CD14-positive monocyte (primary cell): ENCODE measurements around the gene PAX8. TPM values are rescaled to one million over a fixed set of nuclear protein-coding genes. Genes with fewer than 3 reads are reported as not detected.
"Not testable (repeated sequence)": the region's sequence is repeated elsewhere in the genome, so short reads cannot be mapped to it uniquely, and the experiment has no call there.

ENCODE experiments used
- DNase-seq, 3 donors: peaks; one replicate each; pipeline ENCODE4 v3.0.0-alpha.2; 2011 to 2022
- H2AFZ ChIP-seq: 2 replicates; pipeline ENCODE4 v1.6.0; 2012; ENCODE audit warnings: mild to moderate bottlenecking, low read depth, low read length, inconsistent platforms; ENCODE audit not compliant: insufficient read depth, poor library complexity, severe bottlenecking
- H3K27ac ChIP-seq, 2 donors: 1 replicate in 1 of 2; 2 replicates in 1 of 2; pipeline ENCODE4 v1.5.1; 2012 to 2013; ENCODE audit warnings: low read length in 2 of 2, control low read depth in 1 of 2, inconsistent platforms in 1 of 2, low read depth in 1 of 2, mild to moderate bottlenecking in 1 of 2
- H3K27me3 ChIP-seq, 2 donors: one replicate each; pipeline versions ENCODE4 v1.6.0 to v1.6.1; 2011 to 2013; ENCODE audit warnings: low read length in 2 of 2; ENCODE audit not compliant: control insufficient read depth in 2 of 2, insufficient read depth in 2 of 2
- H3K36me3 ChIP-seq, 2 donors: replicated peaks in 1 of 2; 1 replicate in 1 of 2; 2 replicates in 1 of 2; pipeline versions ENCODE4 v1.5.1 to v1.6.1; 2012 to 2013; ENCODE audit warnings: low read length in 2 of 2, control low read depth in 1 of 2, inconsistent platforms in 1 of 2, mild to moderate bottlenecking in 1 of 2; ENCODE audit not compliant: insufficient read depth in 2 of 2, control insufficient read depth in 1 of 2
- H3K4me1 ChIP-seq, 2 donors: 1 replicate in 1 of 2; 2 replicates in 1 of 2; pipeline versions ENCODE4 v1.5.1 to v1.6.1; 2012 to 2013; ENCODE audit warnings: low read length in 2 of 2, control low read depth in 1 of 2, inconsistent platforms in 1 of 2, mild to moderate bottlenecking in 1 of 2, moderate library complexity in 1 of 2; ENCODE audit not compliant: insufficient read depth in 2 of 2, control insufficient read depth in 1 of 2
- H3K4me2 ChIP-seq: replicated peaks from 2 replicates; pipeline ENCODE3; 2012; ENCODE audit warnings: low read length, moderate library complexity, mild to moderate bottlenecking; ENCODE audit not compliant: poor library complexity, severe bottlenecking; ENCODE audit errors: extremely low read depth
- H3K4me3 ChIP-seq, 3 experiments: fragments of 200-600 bp in 1 of 3; sonication (generic) in 1 of 3; replicated peaks in 1 of 3; 1 replicate in 2 of 3; 2 replicates in 1 of 3; pipeline ENCODE4 v1.5.1; 2011 to 2013; ENCODE audit warnings: low read length in 3 of 3, mild to moderate bottlenecking in 3 of 3, control low read depth in 2 of 3, low read depth in 2 of 3, inconsistent platforms in 1 of 3, moderate library complexity in 1 of 3
- H3K79me2 ChIP-seq: 2 replicates; pipeline ENCODE4 v1.6.0; 2012; ENCODE audit warnings: mild to moderate bottlenecking, control low read depth, inconsistent platforms, low read length, moderate library complexity; ENCODE audit not compliant: insufficient read depth
- H3K9ac ChIP-seq: 2 replicates; pipeline ENCODE4 v1.6.0; 2017; ENCODE audit warnings: low read length, mild to moderate bottlenecking; ENCODE audit not compliant: insufficient read depth, poor library complexity, severe bottlenecking
- H3K9me3 ChIP-seq, 2 donors: replicated peaks in 1 of 2; 1 replicate in 1 of 2; 2 replicates in 1 of 2; pipeline versions ENCODE4 v1.5.1 to v1.6.1; 2012 to 2013; ENCODE audit warnings: low read length in 2 of 2, control low read depth in 1 of 2; ENCODE audit not compliant: control insufficient read depth in 1 of 2, insufficient read depth in 1 of 2
- H4K20me1 ChIP-seq: 2 replicates; pipeline ENCODE4 v1.6.0; 2012; ENCODE audit warnings: mild to moderate bottlenecking, low read length, control low read depth, moderate library complexity; ENCODE audit not compliant: insufficient read depth
- H3K27ac Mint-ChIP-seq, 7 donors: one replicate each; pipeline ENCODE4 v1.8.0; 2020; ENCODE audit warnings: mild to moderate bottlenecking in 7 of 7, mixed read lengths in 7 of 7, moderate library complexity in 6 of 7, inconsistent platforms in 2 of 7
- H3K27me3 Mint-ChIP-seq, 3 donors: one replicate each; pipeline ENCODE4 v1.8.0; 2021 to 2022; ENCODE audit warnings: low read depth in 3 of 3, mild to moderate bottlenecking in 3 of 3, mixed read lengths in 3 of 3, moderate library complexity in 3 of 3, inconsistent platforms in 1 of 3
- H3K36me3 Mint-ChIP-seq, 2 donors: one replicate each; pipeline ENCODE4 v1.8.0; 2020; ENCODE audit warnings: mixed read lengths in 2 of 2, inconsistent platforms in 1 of 2, mild to moderate bottlenecking in 1 of 2
- H3K4me1 Mint-ChIP-seq: one replicate; pipeline ENCODE4 v1.8.0; 2020; ENCODE audit warnings: mild to moderate bottlenecking, mixed read lengths
- H3K4me3 Mint-ChIP-seq, 2 donors: one replicate each; pipeline ENCODE4 v1.8.0; 2020; ENCODE audit warnings: mild to moderate bottlenecking in 2 of 2, mixed read lengths in 2 of 2, moderate library complexity in 1 of 2
- H3K9me3 Mint-ChIP-seq, 7 donors: one replicate each; pipeline ENCODE4 v1.8.0; 2020 to 2022; ENCODE audit warnings: mixed read lengths in 7 of 7, mild to moderate bottlenecking in 6 of 7, moderate library complexity in 6 of 7, inconsistent platforms in 2 of 7
- CTCF ChIP-seq: fragments of 200-600 bp; IDR thresholded peaks from one replicate; pipeline ENCODE4 v1.8.0; 2022; ENCODE audit warnings: antibody characterized with exemption, mild to moderate bottlenecking
- WGBS: methylation state at CpG from one replicate; pipeline ENCODE4 v1.1.5; 2013; ENCODE audit warnings: missing lambda C conversion rate; ENCODE audit not compliant: insufficient coverage; 5-methylcytosine and 5-hydroxymethylcytosine counted together
- intact Hi-C, 2 donors: fragments of 100-400 bp; cut with micrococcal nuclease; formaldehyde crosslinking; loops; one replicate each; pipeline versions ENCODE4 v1.15.0 to v1.15.1; 2023
- polyA plus RNA-seq, 3 donors: library from polyadenylated mRNA; depleted of rRNA in 1 of 3; unstranded in 2 of 3; stranded (reverse) in 1 of 3; fragments of 300-500 nt in 2 of 3; fragments of >200 nt in 1 of 3; fragmentation: Illumina TruSeq in 2 of 3; gene quantifications; 1 replicate in 2 of 3; 2 replicates in 1 of 3; pipeline ENCODE4 v1.2.3, GENCODE V29; 2012 to 2021

PAX8 gene
- polyA plus RNA-seq, 3 donors = 0.26 to 0.47 (median 0.36) TPM

DNA sequence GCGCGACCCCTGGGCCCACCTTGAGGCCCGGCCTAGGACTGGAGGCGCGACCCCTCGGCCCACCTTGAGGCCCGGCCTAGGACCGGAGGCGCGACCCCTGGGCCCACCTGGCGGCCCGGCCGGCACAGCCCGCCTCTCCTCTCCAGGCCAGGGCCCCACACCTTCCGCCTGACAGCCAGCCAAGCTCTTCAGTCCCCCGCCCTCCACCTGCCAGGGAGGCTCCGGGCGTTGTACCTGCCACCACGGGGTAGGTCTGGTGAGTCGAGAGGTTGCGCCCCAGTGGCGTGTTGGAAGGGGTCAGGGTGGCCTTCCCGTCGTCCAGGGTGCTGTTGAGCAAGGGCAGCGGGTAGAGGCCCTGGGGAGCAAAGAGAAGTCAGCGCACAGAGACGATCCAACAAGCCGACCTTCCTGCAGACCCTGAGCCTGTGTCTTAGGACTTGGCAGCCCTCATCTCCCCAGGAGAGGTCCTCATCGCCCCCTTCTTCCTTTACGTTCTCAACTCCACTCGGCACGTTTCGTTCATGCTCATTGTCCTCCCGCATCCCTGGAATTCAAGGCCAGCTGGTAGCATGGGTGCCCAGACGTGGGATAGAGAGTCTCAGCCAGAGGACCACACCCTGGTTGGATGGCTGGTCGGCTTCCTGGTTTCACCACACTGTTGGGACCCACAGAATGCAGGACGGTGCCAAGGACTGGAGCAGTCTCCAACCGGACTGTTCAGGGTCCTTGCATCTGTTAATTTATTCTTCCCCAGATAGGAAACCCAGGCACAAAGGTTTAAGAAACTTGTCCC is 42.2 kb downstream of the PAX8 start:
- no peak for DNase-seq
- H3K27me3 ChIP-seq = no peaks in the 10 kb centered on the region
- peaks cover 0 to 3% of the 10 kb centered on the region in 2 donors for H3K9me3 ChIP-seq
- H3K36me3 Mint-ChIP-seq = peaks cover 7 to 12% of the 10 kb centered on the region in 2 donors
- peaks cover 0 to 7% (median 2%) of the 10 kb centered on the region in 7 donors for H3K9me3 Mint-ChIP-seq
- H3K36me3 ChIP-seq = no peaks in the 10 kb centered on the region
- peak overlapping the region in 1 of 2 donors; percentile 77 for H3K4me3 Mint-ChIP-seq
- peaks cover 61% of the 10 kb centered on the region for H3K4me1 Mint-ChIP-seq
- H3K4me3 ChIP-seq = peak overlapping the region in 1 of 3 experiments; percentile 10
- H3K4me2 ChIP-seq = peak overlapping the region; percentile 13
- H3K9ac ChIP-seq = no peak overlapping the region
- peak overlapping the region in 1 of 2 donors; percentile 10 for H3K27ac ChIP-seq
- no peaks in the 10 kb centered on the region for H3K79me2 ChIP-seq
- H3K4me1 ChIP-seq = peaks cover 29 to 30% of the 10 kb centered on the region in 2 donors
- H3K27ac Mint-ChIP-seq = peak overlapping the region in 3 of 7 donors; percentile 76 to 90 (median 87)
- intact Hi-C loops = no loop called here
- H2AFZ ChIP-seq = no peak overlapping the region
- peaks cover 0 to 4% (median 2%) of the 10 kb centered on the region in 3 donors for H3K27me3 Mint-ChIP-seq
- TF ChIP-seq CTCF = no peak
- WGBS = 84% methylated on average over 29 of the region's 38 CpGs
- H4K20me1 ChIP-seq = no peaks in the 10 kb centered on the region

GRCh38 chr2:113235347-113236226 is 43.1 kb downstream of the PAX8 start:
- H3K79me2 ChIP-seq, H3K27me3 ChIP-seq, H3K36me3 Mint-ChIP-seq, H3K36me3 ChIP-seq, H2AFZ ChIP-seq, H4K20me1 ChIP-seq, H3K27me3 Mint-ChIP-seq, H3K9me3 ChIP-seq, intact Hi-C loops, H3K9me3 Mint-ChIP-seq: not testable (repeated sequence)
- Histone ChIP-seq H3K4me1 (peaks cover 26 to 33% of the 10 kb centered on the region in 2 donors), H3K27ac (peak overlapping the region; percentile 51 to 52), H3K4me3 (peak overlapping the region; percentile 23 to 61 (median 44)), H3K9ac (peak overlapping the region; percentile 55), H3K4me2 (peak overlapping the region; percentile 45)
- peak overlapping the region; percentile 80 to 82 for H3K4me3 Mint-ChIP-seq
- H3K4me1 Mint-ChIP-seq = peaks cover 60% of the 10 kb centered on the region
- 52% methylated on average over 37 of the region's 74 CpGs for WGBS
- H3K27ac Mint-ChIP-seq = peak overlapping the region in 6 of 7 donors; percentile 76 to 98 (median 89)
- DNase-seq = peak; percentile 26 to 62 (median 38)
